ENCODE measurements around the gene SFT2D2.

GRCh38 chr1:168280296-168280927, 54.6 kb downstream of the SFT2D2 start, which contains the start of gene TBX19:
- TF ChIP-seq POLR2A (IDR thresholded peaks at IDR 0.05; ENCODE audit: low read depth, low read length) (no peak), POLR2AphosphoS5 (IDR thresholded peaks at IDR 0.05; ENCODE audit: low read depth, low read length) (no peak), TAF1 (IDR thresholded peaks at IDR 0.05; ENCODE audit: low read depth, low read length) (no peak)
